ENCODE data around the gene IRAK1BP1.

DNA sequence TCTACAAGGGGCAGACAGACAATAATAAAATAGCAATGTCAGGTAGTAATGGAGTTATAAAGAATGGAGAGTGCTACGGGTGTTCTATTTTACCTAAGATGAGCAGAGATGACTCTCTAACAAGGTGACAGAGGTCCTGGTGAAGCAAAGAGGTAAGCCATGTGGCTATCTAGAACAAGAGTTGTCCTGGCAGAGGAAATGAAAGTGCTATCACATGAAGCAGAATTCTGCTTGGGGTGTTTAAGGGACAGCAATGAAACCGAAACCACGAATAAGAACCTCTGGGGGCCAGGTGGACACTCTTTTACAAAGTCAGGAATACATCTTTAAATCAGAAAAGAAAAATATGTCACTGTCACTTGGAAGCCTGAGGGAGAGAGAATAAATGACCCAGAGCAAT lies 37.9 kb upstream of the IRAK1BP1 start:
- no peak for TF ChIP-seq FOXP2 (optimal IDR thresholded peaks at IDR 0.05; ENCODE audit: control extremely low read depth, extremely low read length, insufficient read depth)
- TF ChIP-seq EZH2 (IDR thresholded peaks at IDR 0.05) = no peak
- no peak for TF ChIP-seq POLR2AphosphoS5 (IDR thresholded peaks at IDR 0.05; ENCODE audit: borderline replicate concordance, low read depth, low read length)
